CD14-positive monocyte (primary cell): Measurements from ENCODE around the gene STARD10. TPM values are rescaled to one million over a fixed set of nuclear protein-coding genes. Genes with fewer than 3 reads are reported as not detected.

Experiments used
- DNase-seq, 3 donors: peaks; one replicate each; pipeline ENCODE4 v3.0.0-alpha.2; 2011 to 2022
- H2AFZ ChIP-seq: 2 replicates; pipeline ENCODE4 v1.6.0; 2012; ENCODE audit warnings: mild to moderate bottlenecking, low read depth, low read length, inconsistent platforms; ENCODE audit not compliant: insufficient read depth, poor library complexity, severe bottlenecking
- H3K27ac ChIP-seq, 2 donors: 1 replicate in 1 of 2; 2 replicates in 1 of 2; pipeline ENCODE4 v1.5.1; 2012 to 2013; ENCODE audit warnings: low read length in 2 of 2, control low read depth in 1 of 2, inconsistent platforms in 1 of 2, low read depth in 1 of 2, mild to moderate bottlenecking in 1 of 2
- H3K27me3 ChIP-seq, 2 donors: one replicate each; pipeline versions ENCODE4 v1.6.0 to v1.6.1; 2011 to 2013; ENCODE audit warnings: low read length in 2 of 2; ENCODE audit not compliant: control insufficient read depth in 2 of 2, insufficient read depth in 2 of 2
- H3K36me3 ChIP-seq, 2 donors: replicated peaks in 1 of 2; 1 replicate in 1 of 2; 2 replicates in 1 of 2; pipeline versions ENCODE4 v1.5.1 to v1.6.1; 2012 to 2013; ENCODE audit warnings: low read length in 2 of 2, control low read depth in 1 of 2, inconsistent platforms in 1 of 2, mild to moderate bottlenecking in 1 of 2; ENCODE audit not compliant: insufficient read depth in 2 of 2, control insufficient read depth in 1 of 2
- H3K4me1 ChIP-seq, 2 donors: 1 replicate in 1 of 2; 2 replicates in 1 of 2; pipeline versions ENCODE4 v1.5.1 to v1.6.1; 2012 to 2013; ENCODE audit warnings: low read length in 2 of 2, control low read depth in 1 of 2, inconsistent platforms in 1 of 2, mild to moderate bottlenecking in 1 of 2, moderate library complexity in 1 of 2; ENCODE audit not compliant: insufficient read depth in 2 of 2, control insufficient read depth in 1 of 2
- H3K4me2 ChIP-seq: replicated peaks from 2 replicates; pipeline ENCODE3; 2012; ENCODE audit warnings: low read length, moderate library complexity, mild to moderate bottlenecking; ENCODE audit not compliant: poor library complexity, severe bottlenecking; ENCODE audit errors: extremely low read depth
- H3K4me3 ChIP-seq, 3 experiments: fragments of 200-600 bp in 1 of 3; sonication (generic) in 1 of 3; replicated peaks in 1 of 3; 1 replicate in 2 of 3; 2 replicates in 1 of 3; pipeline ENCODE4 v1.5.1; 2011 to 2013; ENCODE audit warnings: low read length in 3 of 3, mild to moderate bottlenecking in 3 of 3, control low read depth in 2 of 3, low read depth in 2 of 3, inconsistent platforms in 1 of 3, moderate library complexity in 1 of 3
- H3K79me2 ChIP-seq: 2 replicates; pipeline ENCODE4 v1.6.0; 2012; ENCODE audit warnings: mild to moderate bottlenecking, control low read depth, inconsistent platforms, low read length, moderate library complexity; ENCODE audit not compliant: insufficient read depth
- H3K9ac ChIP-seq: 2 replicates; pipeline ENCODE4 v1.6.0; 2017; ENCODE audit warnings: low read length, mild to moderate bottlenecking; ENCODE audit not compliant: insufficient read depth, poor library complexity, severe bottlenecking
- H3K9me3 ChIP-seq, 2 donors: replicated peaks in 1 of 2; 1 replicate in 1 of 2; 2 replicates in 1 of 2; pipeline versions ENCODE4 v1.5.1 to v1.6.1; 2012 to 2013; ENCODE audit warnings: low read length in 2 of 2, control low read depth in 1 of 2; ENCODE audit not compliant: control insufficient read depth in 1 of 2, insufficient read depth in 1 of 2
- H4K20me1 ChIP-seq: 2 replicates; pipeline ENCODE4 v1.6.0; 2012; ENCODE audit warnings: mild to moderate bottlenecking, low read length, control low read depth, moderate library complexity; ENCODE audit not compliant: insufficient read depth
- H3K27ac Mint-ChIP-seq, 7 donors: one replicate each; pipeline ENCODE4 v1.8.0; 2020; ENCODE audit warnings: mild to moderate bottlenecking in 7 of 7, mixed read lengths in 7 of 7, moderate library complexity in 6 of 7, inconsistent platforms in 2 of 7
- H3K27me3 Mint-ChIP-seq, 3 donors: one replicate each; pipeline ENCODE4 v1.8.0; 2021 to 2022; ENCODE audit warnings: low read depth in 3 of 3, mild to moderate bottlenecking in 3 of 3, mixed read lengths in 3 of 3, moderate library complexity in 3 of 3, inconsistent platforms in 1 of 3
- H3K36me3 Mint-ChIP-seq, 2 donors: one replicate each; pipeline ENCODE4 v1.8.0; 2020; ENCODE audit warnings: mixed read lengths in 2 of 2, inconsistent platforms in 1 of 2, mild to moderate bottlenecking in 1 of 2
- H3K4me1 Mint-ChIP-seq: one replicate; pipeline ENCODE4 v1.8.0; 2020; ENCODE audit warnings: mild to moderate bottlenecking, mixed read lengths
- H3K4me3 Mint-ChIP-seq, 2 donors: one replicate each; pipeline ENCODE4 v1.8.0; 2020; ENCODE audit warnings: mild to moderate bottlenecking in 2 of 2, mixed read lengths in 2 of 2, moderate library complexity in 1 of 2
- H3K9me3 Mint-ChIP-seq, 7 donors: one replicate each; pipeline ENCODE4 v1.8.0; 2020 to 2022; ENCODE audit warnings: mixed read lengths in 7 of 7, mild to moderate bottlenecking in 6 of 7, moderate library complexity in 6 of 7, inconsistent platforms in 2 of 7
- CTCF ChIP-seq: fragments of 200-600 bp; IDR thresholded peaks from one replicate; pipeline ENCODE4 v1.8.0; 2022; ENCODE audit warnings: antibody characterized with exemption, mild to moderate bottlenecking
- WGBS: methylation state at CpG from one replicate; pipeline ENCODE4 v1.1.5; 2013; ENCODE audit warnings: missing lambda C conversion rate; ENCODE audit not compliant: insufficient coverage; 5-methylcytosine and 5-hydroxymethylcytosine counted together
- intact Hi-C, 2 donors: fragments of 100-400 bp; cut with micrococcal nuclease; formaldehyde crosslinking; loops; one replicate each; pipeline versions ENCODE4 v1.15.0 to v1.15.1; 2023
- polyA plus RNA-seq, 3 donors: library from polyadenylated mRNA; depleted of rRNA in 1 of 3; unstranded in 2 of 3; stranded (reverse) in 1 of 3; fragments of 300-500 nt in 2 of 3; fragments of >200 nt in 1 of 3; fragmentation: Illumina TruSeq in 2 of 3; gene quantifications; 1 replicate in 2 of 3; 2 replicates in 1 of 3; pipeline ENCODE4 v1.2.3, GENCODE V29; 2012 to 2021

Gene STARD10
- polyA plus RNA-seq, 3 donors = 13.6 to 18.7 (median 15.4) TPM

GRCh38 chr11:72759468-72759985 lies 34.3 kb downstream of the STARD10 start:
- Histone ChIP-seq H2AFZ (no peak overlapping the region), H3K4me1 (peaks cover 17 to 35% of the 10 kb centered on the region in 2 donors), H4K20me1 (no peaks in the 10 kb centered on the region), H3K4me2 (no peak overlapping the region), H3K27ac (peak overlapping the region in 1 of 2 donors; percentile 44), H3K9ac (no peak overlapping the region), H3K79me2 (no peaks in the 10 kb centered on the region), H3K27me3 (no peaks in the 10 kb centered on the region), H3K4me3 (no peak overlapping the region), H3K36me3 (no peaks in the 10 kb centered on the region), H3K9me3 (no peaks in the 10 kb centered on the region)
- WGBS = 64% methylated on average over 1 of the region's 8 CpGs
- intact Hi-C loops = loop anchor here in 1 of 2 donors (5.0 kb wide), 1 partner anchor 37 kb away; no protein-coding TSS in a partner anchor
- peaks cover 15 to 30% of the 10 kb centered on the region in 2 donors for H3K36me3 Mint-ChIP-seq
- H3K27me3 Mint-ChIP-seq = peaks cover 5 to 11% (median 11%) of the 10 kb centered on the region in 3 donors
- H3K4me1 Mint-ChIP-seq = peaks cover 52% of the 10 kb centered on the region
- peak overlapping the region in 6 of 7 donors; percentile 69 to 94 (median 82) for H3K27ac Mint-ChIP-seq
- TF ChIP-seq CTCF = no peak
- no peak for DNase-seq
- peaks cover 0 to 1% (median 0%) of the 10 kb centered on the region in 7 donors for H3K9me3 Mint-ChIP-seq
- peak overlapping the region; percentile 25 to 29 for H3K4me3 Mint-ChIP-seq

- Histone ChIP-seq H3K9me3 (no peaks in the 10 kb centered on the region), H3K79me2 (no peaks in the 10 kb centered on the region), H3K9ac (no peak overlapping the region), H3K4me3 (no peak overlapping the region), H4K20me1 (no peaks in the 10 kb centered on the region), H3K27me3 (no peaks in the 10 kb centered on the region), H3K4me2 (no peak overlapping the region), H3K4me1 (peaks cover 17 to 36% of the 10 kb centered on the region in 2 donors), H2AFZ (no peak overlapping the region), H3K36me3 (no peaks in the 10 kb centered on the region), H3K27ac (peak overlapping the region in 1 of 2 donors; percentile 44)
- 43% methylated on average over 16 of the region's 17 CpGs for WGBS
- peaks cover 18 to 34% of the 10 kb centered on the region in 2 donors for H3K36me3 Mint-ChIP-seq
- peaks cover 5 to 11% (median 11%) of the 10 kb centered on the region in 3 donors for H3K27me3 Mint-ChIP-seq
- peaks cover 53% of the 10 kb centered on the region for H3K4me1 Mint-ChIP-seq
- peaks cover 0 to 1% (median 0%) of the 10 kb centered on the region in 7 donors for H3K9me3 Mint-ChIP-seq
- H3K27ac Mint-ChIP-seq = peak overlapping the region; percentile 69 to 94 (median 82)
- no peak for TF ChIP-seq CTCF
- peak; percentile 73 to 87 (median 76) for DNase-seq
- peak overlapping the region; percentile 25 to 29 for H3K4me3 Mint-ChIP-seq
- intact Hi-C loops = loop anchor here in 1 of 2 donors (5.0 kb wide), 1 partner anchor 37 kb away; no protein-coding TSS in a partner anchor
Measured at GRCh38 chr11:72758690-72759389, 35.0 kb downstream of the STARD10 start.
